A549 (cell line): ENCODE results near the gene SLC51A. TPM values are rescaled to one million over a fixed set of nuclear protein-coding genes. Genes with fewer than 3 reads are reported as not detected.

ENCODE experiments used
- ATAC-seq, 2 experiments: fragments of 200-7000 bp in 1 of 2; fragments of >200 bp in 1 of 2; cut with Nextera tagmentation in 1 of 2; cut with Tn5 transposase in 1 of 2; 3 replicates each; pipeline versions ENCODE4 v1.8.0 to v1.9.1; 2018 to 2020; ENCODE audit warnings: mild to moderate bottlenecking in 1 of 2, moderate library complexity in 1 of 2
- CTCF ChIA-PET: fragments of 300-600 bp; sonication (Branson Sonifier 250); formaldehyde crosslinking; extraction: SDS; loops from one replicate; lab custom pipeline; 2021; ENCODE audit warnings: antibody characterized with exemption, inconsistent platforms; lab: Yijun Ruan, JAX
- POLR2A ChIA-PET: fragments of 350-600 bp; formaldehyde crosslinking; extraction: SDS; loops from one replicate; lab custom pipeline; 2021; ENCODE audit warnings: antibody characterized with exemption, inconsistent platforms; lab: Yijun Ruan, JAX
- DNase-seq, 2 experiments: peaks; one replicate each; pipeline versions ENCODE4 v3.0.0 to v3.0.0-alpha.2; 2011 to 2016; ENCODE audit warnings: low read depth in 1 of 2, low spot score in 1 of 2
- FAIRE-seq: peaks from 2 replicates; lab custom pipeline; 2011; peaks lifted over from hg19 to GRCh38; lab: Jason Lieb, UNC
- H3K27ac ChIP-seq, 2 experiments: fragments of >200 bp; sonication (Bioruptor Twin); formaldehyde crosslinking; 3 replicates each; pipeline ENCODE4 v1.5.1; 2016 to 2017
- H3K4me1 ChIP-seq: fragments of >200 bp; sonication (Bioruptor Twin); formaldehyde crosslinking; 3 replicates; pipeline ENCODE4 v1.6.1; 2016
- H3K4me2 ChIP-seq: fragments of >200 bp; sonication (Bioruptor Twin); formaldehyde crosslinking; 3 replicates; pipeline ENCODE4 v1.6.1; 2016
- H3K4me3 ChIP-seq: fragments of >200 bp; sonication (Bioruptor Twin); formaldehyde crosslinking; 3 replicates; pipeline ENCODE4 v1.5.1; 2016
- H3K9me3 ChIP-seq: fragments of >200 bp; sonication (Bioruptor Twin); formaldehyde crosslinking; 3 replicates; pipeline ENCODE4 v1.6.1; 2016
- ATOH8 ChIP-seq: fragments of 250-450 bp; sonication (Bioruptor Pico); IDR thresholded peaks from 2 replicates; pipeline ENCODE4 v1.5.0; 2020; ENCODE audit warnings: low read depth, mild to moderate bottlenecking, moderate library complexity
- BHLHE40 ChIP-seq: IDR thresholded peaks from 2 replicates; pipeline ENCODE4 v1.6.1; 2012; ENCODE audit warnings: low read depth, low read length, inconsistent platforms
- CEBPB ChIP-seq, 2 experiments: fragments of >200 bp in 1 of 2; sonication (Bioruptor Twin) in 1 of 2; formaldehyde crosslinking in 1 of 2; IDR thresholded peaks; 2 replicates each; pipeline ENCODE4 v1.6.1; 2012 to 2016
- CHD2 ChIP-seq: fragments of 150-350 bp; IDR thresholded peaks from 2 replicates; pipeline ENCODE4 v1.6.1; 2014; ENCODE audit warnings: low read length; ENCODE audit not compliant: partially characterized antibody
- CHD4 ChIP-seq: fragments of 200-600 bp; sonication (generic); IDR thresholded peaks from 2 replicates; pipeline ENCODE4 v1.6.1; 2016; ENCODE audit warnings: antibody characterized with exemption, mild to moderate bottlenecking, borderline replicate concordance
- E2F6 ChIP-seq: IDR thresholded peaks from 2 replicates; pipeline ENCODE4 v1.6.1; 2012; ENCODE audit warnings: low read depth, borderline replicate concordance
- EHMT2 ChIP-seq: fragments of 200-600 bp; sonication (generic); IDR thresholded peaks from 2 replicates; pipeline ENCODE4 v1.6.1; 2016; ENCODE audit warnings: antibody characterized with exemption, low read depth, mild to moderate bottlenecking, moderate library complexity
- ESRRA ChIP-seq: fragments of 150-350 bp; IDR thresholded peaks from 2 replicates; pipeline ENCODE4 v1.6.1; 2014; ENCODE audit warnings: mild to moderate bottlenecking, low read length, borderline replicate concordance
- FOSB ChIP-seq: fragments of 250-450 bp; sonication (Bioruptor Pico); IDR thresholded peaks from 2 replicates; pipeline ENCODE4 v1.5.0; 2020; ENCODE audit warnings: mild to moderate bottlenecking, moderate library complexity
- FOSL2 ChIP-seq, 2 experiments: fragments of 450-650 bp in 1 of 2; fragments of >200 bp in 1 of 2; sonication (Bioruptor Twin) in 1 of 2; formaldehyde crosslinking; IDR thresholded peaks; 2 replicates each; pipeline versions ENCODE4 v1.5.0 to v1.6.1; 2016 to 2020; ENCODE audit warnings: mild to moderate bottlenecking in 1 of 2, moderate library complexity in 1 of 2
- FOXS1 ChIP-seq: fragments of 250-450 bp; sonication (Bioruptor Pico); IDR thresholded peaks from 2 replicates; pipeline ENCODE4 v1.5.0; 2020; ENCODE audit warnings: mild to moderate bottlenecking, moderate library complexity
- HES2 ChIP-seq: fragments of >200 bp; sonication (Bioruptor Twin); formaldehyde crosslinking; IDR thresholded peaks from 2 replicates; pipeline ENCODE4 v1.6.1; 2016
- HOXB13 ChIP-seq: fragments of 250-450 bp; sonication (Bioruptor Pico); IDR thresholded peaks from 2 replicates; pipeline ENCODE4 v1.5.0; 2020; ENCODE audit warnings: low read depth, mild to moderate bottlenecking, moderate library complexity
- HOXB5 ChIP-seq: fragments of 250-450 bp; sonication (Bioruptor Pico); IDR thresholded peaks from 2 replicates; pipeline ENCODE4 v1.5.0; 2020; ENCODE audit warnings: mild to moderate bottlenecking, moderate library complexity
- JUN ChIP-seq, 2 experiments: fragments of >200 bp; sonication (Bioruptor Twin); formaldehyde crosslinking; IDR thresholded peaks; 2 replicates in 1 of 2; 3 replicates in 1 of 2; pipeline ENCODE4 v1.6.1; 2016 to 2017
- JUNB ChIP-seq: fragments of >200 bp; sonication (Bioruptor Twin); formaldehyde crosslinking; IDR thresholded peaks from 2 replicates; pipeline ENCODE4 v1.6.1; 2016
- MAX ChIP-seq: IDR thresholded peaks from 2 replicates; pipeline ENCODE4 v1.6.1; 2012
- MAZ ChIP-seq: fragments of 150-350 bp; IDR thresholded peaks from 2 replicates; pipeline ENCODE4 v1.6.1; 2014; ENCODE audit warnings: antibody characterized with exemption, low read depth, low read length, borderline replicate concordance
- POLR2AphosphoS2 ChIP-seq: conservative IDR thresholded peaks from 2 replicates; pipeline ENCODE4 v1.6.1; 2012; ENCODE audit warnings: low read length, improper control_type of control experiment, inconsistent platforms
- RARB ChIP-seq: fragments of 250-450 bp; sonication (Bioruptor Pico); IDR thresholded peaks from 2 replicates; pipeline ENCODE4 v1.8.0; 2021; ENCODE audit warnings: mild to moderate bottlenecking, moderate library complexity
- RFX5 ChIP-seq: fragments of 450-650 bp; IDR thresholded peaks from 2 replicates; pipeline ENCODE4 v1.7.1; 2014; ENCODE audit warnings: antibody characterized with exemption, mild to moderate bottlenecking, moderate library complexity
- SREBF2 ChIP-seq: fragments of 450-650 bp; IDR thresholded peaks from 2 replicates; pipeline ENCODE4 v1.6.1; 2014; ENCODE audit warnings: mild to moderate bottlenecking, moderate library complexity
- ZC3H11A ChIP-seq: fragments of 450-650 bp; IDR thresholded peaks from 2 replicates; pipeline ENCODE4 v1.6.1; 2014; ENCODE audit warnings: antibody characterized with exemption, mild to moderate bottlenecking
- ZSCAN20 ChIP-seq: fragments of 250-450 bp; sonication (Bioruptor Pico); IDR thresholded peaks from 2 replicates; pipeline ENCODE4 v1.8.0; 2022; ENCODE audit warnings: mild to moderate bottlenecking, moderate library complexity
- WGBS: methylation state at CpG from one replicate; pipeline ENCODE4 v1.1.6; 2017; ENCODE audit errors: missing lambda C conversion rate; 5-methylcytosine and 5-hydroxymethylcytosine counted together
- polyA plus RNA-seq, 4 experiments: library from polyadenylated mRNA; depleted of rRNA in 3 of 4; stranded (reverse); fragments of >200 nt; fragmentation: RNase III in 1 of 4; extraction: RNeasy Plus Mini Kit Qiagen cat#74134 plus additional on column Dnase treatment in 1 of 4; gene quantifications; 2 replicates in 3 of 4; 3 replicates in 1 of 4; pipeline ENCODE4 v1.2.3, GENCODE V29; 2011 to 2017
- TF ChIP-seq, protein P1 (sequence below): fragments of 200-600 bp; sonication (generic); IDR thresholded peaks from 2 replicates; pipeline ENCODE4 v1.6.1; 2016; ENCODE audit warnings: antibody characterized with exemption, mild to moderate bottlenecking, moderate library complexity

Gene SLC51A
- polyA plus RNA-seq, 2 of the 4 experiments (the other 2 are of a cell fraction), result not detected

DNA sequence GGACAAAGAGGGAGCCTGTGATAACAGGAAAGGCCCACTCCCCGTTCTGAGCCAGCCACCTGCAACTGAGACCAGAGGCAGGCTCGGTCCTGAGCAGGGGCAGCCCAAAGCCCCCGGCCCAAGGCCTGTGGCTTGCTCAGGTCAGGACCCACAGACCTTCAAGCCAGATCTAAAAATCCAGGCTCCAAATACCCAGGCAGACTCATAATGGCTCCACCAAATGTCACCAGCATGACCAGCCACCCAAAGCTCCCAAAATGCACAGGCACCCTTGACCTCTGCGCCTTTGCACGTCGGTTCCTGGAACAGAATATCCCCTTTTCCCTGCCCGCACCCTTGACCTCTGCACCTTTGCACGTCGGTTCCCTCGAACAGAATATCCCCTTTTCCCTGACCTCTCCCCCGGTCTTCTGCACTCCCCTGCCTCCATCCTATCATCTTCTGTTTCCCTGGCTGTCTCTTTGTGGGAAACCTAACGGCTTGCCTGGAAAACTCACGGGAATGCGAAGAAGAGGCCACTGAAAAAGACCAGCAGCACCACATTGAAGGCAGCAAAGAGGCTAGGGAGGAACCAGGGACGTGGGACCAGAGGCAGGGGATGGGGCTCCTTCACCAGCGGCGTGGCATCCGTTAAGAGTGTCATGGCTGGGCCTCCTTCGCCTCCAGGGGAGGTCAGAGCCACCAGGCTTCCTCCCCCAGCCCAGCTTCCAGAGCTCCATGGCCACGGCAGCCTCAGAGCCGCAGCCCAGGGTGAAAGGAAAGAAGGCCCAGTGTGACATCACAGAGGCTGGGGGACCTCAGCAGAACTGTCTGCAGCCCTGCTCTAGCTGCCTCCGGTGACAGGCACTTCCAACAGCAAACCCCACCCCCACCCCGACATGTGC is 5.4 kb upstream of the SLC51A start, which contains the start of gene ZDHHC19:
Gene ZDHHC19, minus strand, starts transcription at position 728 of the 884 bp plus-strand sequence. Its CDS starts 85 bp downstream, at position 643.
- WGBS, result 76% methylated on average over 22 of the region's 23 CpGs
- FAIRE-seq, result no peak
- Histone ChIP-seq H3K4me2 (no peak within 1 kb of the TSS), H3K4me1 (no peaks in the 10 kb centered on the region), H3K27ac (no peak within 1 kb of the TSS), H3K4me3 (no peak within 1 kb of the TSS), H3K9me3 (no peaks in the 10 kb centered on the region)
- TF ChIP-seq FOXS1 (CRISPR knock-in tag) (no peak), CEBPB (IDR thresholded peaks at IDR 0.05) (no peak), E2F6 (no peak), CHD2 (no peak), ZC3H11A (no peak), ATOH8 (CRISPR knock-in tag) (no peak), POLR2AphosphoS2 (no peak), JUNB (no peak), ESRRA (no peak), CHD4 (no peak), MAZ (no peak), RFX5 (no peak), JUN (IDR thresholded peaks at IDR 0.05) (no peak)
- no peak for DNase-seq
- ChIA-PET CTCF (interaction anchor here (1.0 kb wide), 1 partner anchor 140 kb away, joined by 3 read pairs; no protein-coding TSS in a partner anchor), POLR2A (no interaction called here)
- no peak for ATAC-seq

DNA sequence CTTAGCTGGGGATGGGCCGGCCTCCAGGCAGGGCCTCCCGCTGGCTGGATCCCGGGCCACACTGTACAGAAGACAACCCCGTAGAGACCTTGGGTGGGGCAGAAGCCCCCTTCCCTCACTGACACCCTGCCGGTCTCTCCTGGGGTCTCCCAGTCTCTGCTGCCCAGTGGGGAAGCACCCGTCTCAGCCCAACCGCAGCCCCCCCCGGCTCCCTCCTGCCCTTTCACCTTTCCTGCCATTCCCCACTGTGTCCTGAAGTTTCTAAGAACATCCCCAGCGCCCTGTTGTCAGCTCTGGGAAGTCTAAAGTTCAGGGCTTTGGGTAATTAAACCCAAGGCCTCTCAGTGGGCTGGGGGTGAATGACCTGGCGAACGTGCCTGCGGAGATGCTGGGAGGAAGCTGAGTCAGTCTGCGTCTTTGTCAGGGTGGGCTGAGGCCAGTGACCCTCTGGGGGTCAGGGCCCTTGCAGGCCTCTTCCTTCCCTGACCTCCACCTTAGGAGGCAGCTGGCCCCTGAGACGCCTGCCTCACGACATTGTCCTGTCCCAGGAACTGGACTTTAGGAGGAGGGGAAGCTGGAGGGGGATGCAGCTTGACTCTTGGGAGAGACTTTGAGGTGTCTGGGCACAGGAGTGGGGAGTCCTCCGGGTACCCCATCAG is 1.4 kb upstream of the SLC51A start:
- Histone ChIP-seq H3K27ac (no peak overlapping the region), H3K4me2 (no peak overlapping the region), H3K9me3 (no peaks in the 10 kb centered on the region), H3K4me3 (no peak overlapping the region), H3K4me1 (no peaks in the 10 kb centered on the region)
- no peak; a peak in 1 of 6 replicates for ATAC-seq
- CTCF ChIA-PET, result no interaction called here
- POLR2A ChIA-PET, result no interaction called here
- FAIRE-seq, result no peak
- no peak for DNase-seq
- TF ChIP-seq JUNB, result no peak
- TF ChIP-seq MAX, result no peak
- no peak for TF ChIP-seq MAZ
- WGBS, result 76% methylated on average over 15 of the region's 16 CpGs

DNA sequence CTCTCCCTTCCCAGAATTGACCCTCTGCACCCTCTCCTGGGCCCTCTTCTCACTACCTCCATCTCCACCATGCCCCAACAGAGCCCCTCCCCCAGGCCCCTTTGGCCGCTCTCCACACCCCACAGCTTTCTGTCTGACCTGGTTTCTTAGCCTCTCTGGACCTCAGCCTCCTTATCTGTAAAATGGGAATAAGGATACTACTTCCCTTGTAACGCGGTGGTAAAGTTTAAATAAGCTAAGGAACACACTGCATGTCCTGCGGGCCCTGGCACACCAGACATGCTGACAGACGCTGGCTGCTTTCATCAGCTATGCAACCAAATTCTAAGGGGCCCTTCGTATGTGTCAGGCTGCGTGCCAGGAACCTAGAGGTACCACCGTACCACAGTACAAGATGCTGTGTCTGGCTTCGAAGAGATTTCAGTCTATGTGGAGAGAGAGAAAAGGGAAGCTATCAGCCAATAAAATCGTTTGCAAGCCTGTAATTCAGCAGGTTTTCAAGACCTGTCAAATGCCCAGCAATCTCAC is 777 bp upstream of the SLC51A start:
- WGBS, result 80% methylated on average over 10 of the region's 10 CpGs
- no peak overlapping the region for H3K4me2 ChIP-seq
- TF ChIP-seq FOSB (CRISPR knock-in tag), result no peak
- TF ChIP-seq EHMT2, result no peak
- TF ChIP-seq FOSL2 (IDR thresholded peaks at IDR 0.05), result no peak
- TF ChIP-seq FOSL2 (CRISPR knock-in tag; IDR thresholded peaks at IDR 0.05), result no peak
- TF ChIP-seq CHD2, result no peak
- TF ChIP-seq HOXB13 (CRISPR knock-in tag), result no peak
- no peak for TF ChIP-seq BHLHE40
- TF ChIP-seq, protein P1, sequence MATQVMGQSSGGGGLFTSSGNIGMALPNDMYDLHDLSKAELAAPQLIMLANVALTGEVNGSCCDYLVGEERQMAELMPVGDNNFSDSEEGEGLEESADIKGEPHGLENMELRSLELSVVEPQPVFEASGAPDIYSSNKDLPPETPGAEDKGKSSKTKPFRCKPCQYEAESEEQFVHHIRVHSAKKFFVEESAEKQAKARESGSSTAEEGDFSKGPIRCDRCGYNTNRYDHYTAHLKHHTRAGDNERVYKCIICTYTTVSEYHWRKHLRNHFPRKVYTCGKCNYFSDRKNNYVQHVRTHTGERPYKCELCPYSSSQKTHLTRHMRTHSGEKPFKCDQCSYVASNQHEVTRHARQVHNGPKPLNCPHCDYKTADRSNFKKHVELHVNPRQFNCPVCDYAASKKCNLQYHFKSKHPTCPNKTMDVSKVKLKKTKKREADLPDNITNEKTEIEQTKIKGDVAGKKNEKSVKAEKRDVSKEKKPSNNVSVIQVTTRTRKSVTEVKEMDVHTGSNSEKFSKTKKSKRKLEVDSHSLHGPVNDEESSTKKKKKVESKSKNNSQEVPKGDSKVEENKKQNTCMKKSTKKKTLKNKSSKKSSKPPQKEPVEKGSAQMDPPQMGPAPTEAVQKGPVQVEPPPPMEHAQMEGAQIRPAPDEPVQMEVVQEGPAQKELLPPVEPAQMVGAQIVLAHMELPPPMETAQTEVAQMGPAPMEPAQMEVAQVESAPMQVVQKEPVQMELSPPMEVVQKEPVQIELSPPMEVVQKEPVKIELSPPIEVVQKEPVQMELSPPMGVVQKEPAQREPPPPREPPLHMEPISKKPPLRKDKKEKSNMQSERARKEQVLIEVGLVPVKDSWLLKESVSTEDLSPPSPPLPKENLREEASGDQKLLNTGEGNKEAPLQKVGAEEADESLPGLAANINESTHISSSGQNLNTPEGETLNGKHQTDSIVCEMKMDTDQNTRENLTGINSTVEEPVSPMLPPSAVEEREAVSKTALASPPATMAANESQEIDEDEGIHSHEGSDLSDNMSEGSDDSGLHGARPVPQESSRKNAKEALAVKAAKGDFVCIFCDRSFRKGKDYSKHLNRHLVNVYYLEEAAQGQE, result no peak
- TF ChIP-seq HOXB5 (CRISPR knock-in tag), result no peak
- no peak for TF ChIP-seq HES2
- TF ChIP-seq ZSCAN20 (CRISPR knock-in tag), result no peak
- TF ChIP-seq SREBF2, result no peak
- no peak for TF ChIP-seq POLR2AphosphoS2
- no peak for TF ChIP-seq CEBPB (IDR thresholded peaks at IDR 0.05)
- TF ChIP-seq RARB (CRISPR knock-in tag), result no peak
- no peak for DNase-seq
- H3K4me3 ChIP-seq, result no peak overlapping the region
- ATAC-seq, result no peak
- no peaks in the 10 kb centered on the region for H3K4me1 ChIP-seq
- H3K9me3 ChIP-seq, result no peaks in the 10 kb centered on the region
- no peak for FAIRE-seq
- ChIA-PET POLR2A (no interaction called here), CTCF (interaction anchor here (0.9 kb wide), 1 partner anchor 9 kb away, joined by 3 read pairs; no protein-coding TSS in a partner anchor)
- no peak overlapping the region for H3K27ac ChIP-seq
